Measurements from ENCODE around the gene ELP4.
"Not testable (repeated sequence)": the region's sequence is repeated elsewhere in the genome, so short reads cannot be mapped to it uniquely, and the experiment has no call there.

The ELP4 gene

DNA sequence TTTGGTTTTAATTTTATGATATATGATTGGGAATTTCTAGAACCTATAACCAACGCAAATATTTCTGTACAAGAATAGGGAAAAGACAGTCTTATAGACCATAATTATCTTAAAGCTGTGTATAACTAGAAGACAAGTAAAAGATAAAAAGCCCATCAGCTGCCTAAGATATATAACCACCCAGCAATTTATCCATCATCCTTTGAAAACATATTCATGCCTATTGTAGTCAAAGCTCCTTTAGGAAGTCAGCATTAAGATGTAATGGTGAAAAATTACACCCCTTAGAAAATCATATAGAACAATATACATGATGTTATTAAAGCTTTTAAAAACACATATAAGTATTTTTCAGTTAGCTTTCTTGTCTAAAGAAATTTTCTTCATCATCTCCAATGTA is 46.4 kb downstream of the ELP4 start:
- no peak for DNase-seq

DNA sequence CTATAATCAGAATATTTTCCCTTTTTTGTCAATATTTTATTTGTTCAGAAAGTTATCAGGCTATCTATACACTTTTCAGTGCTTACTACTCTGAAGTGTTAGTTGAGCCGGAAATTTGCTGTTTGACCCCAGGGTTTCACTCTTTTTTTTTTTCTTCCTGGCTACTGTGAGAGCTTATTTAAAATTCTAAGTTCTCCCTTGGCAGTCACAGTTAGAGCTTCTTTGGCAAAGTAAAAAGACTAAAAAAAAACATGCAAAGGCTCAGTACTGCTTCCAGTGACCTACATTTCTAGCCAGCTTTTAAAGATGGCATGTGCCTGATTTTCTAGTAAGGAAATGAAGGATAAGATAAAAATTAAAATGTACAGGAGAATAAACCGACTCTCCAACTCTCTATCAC is 48.4 kb downstream of the ELP4 start:
- DNase-seq: no peak

DNA sequence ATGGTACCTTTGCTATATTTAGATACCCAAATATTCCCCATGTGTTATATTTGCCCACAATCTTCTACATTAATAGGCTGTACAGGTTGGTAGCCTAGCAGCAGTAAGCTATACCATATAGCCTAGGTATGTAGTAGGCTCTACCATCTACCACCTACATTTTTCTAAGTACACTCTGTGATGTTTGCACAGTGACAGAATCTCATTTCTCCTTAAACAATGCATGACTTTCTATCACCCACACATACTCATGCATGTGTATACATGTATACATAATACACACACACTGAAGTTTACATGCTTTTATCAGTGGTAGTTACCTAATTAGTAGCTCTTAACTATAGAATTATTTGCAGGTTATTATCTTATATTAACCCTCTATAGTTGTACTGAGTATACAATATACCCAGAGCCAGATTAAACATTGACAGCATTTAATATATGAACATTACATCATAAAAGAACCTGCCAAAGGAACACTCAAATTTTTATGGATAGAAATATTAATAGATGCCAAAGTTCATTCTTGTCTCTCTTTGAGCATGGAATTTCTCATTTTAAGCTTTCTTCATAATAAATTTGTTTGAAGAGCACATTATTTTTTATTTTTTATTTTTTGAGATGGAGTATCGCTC is 51.4 kb downstream of the ELP4 start:
- DNase-seq: no peak

DNA sequence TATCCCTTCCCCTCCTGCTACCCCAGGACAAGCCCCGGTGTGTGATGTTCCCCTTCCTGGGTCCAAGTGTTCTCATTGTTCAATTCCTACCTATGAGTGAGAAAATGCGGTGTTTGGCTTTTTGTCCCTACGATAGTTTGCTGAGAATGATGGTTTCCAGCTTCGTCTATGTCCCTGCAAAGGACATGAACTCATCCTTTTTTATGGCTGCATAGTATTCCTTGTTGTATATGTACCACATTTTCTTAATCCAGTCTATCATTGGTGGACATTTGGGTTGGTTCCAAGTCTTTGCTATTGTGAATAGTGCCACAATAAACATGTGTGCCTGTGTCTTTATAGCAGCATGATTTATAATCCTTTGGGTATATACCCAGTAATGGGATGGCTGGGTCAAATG is 55.0 kb downstream of the ELP4 start:
- not testable (repeated sequence) for DNase-seq

GRCh38 chr11:31574133-31574532 is 64.6 kb downstream of the ELP4 start:
- not testable (repeated sequence) for DNase-seq

- DNase-seq: not testable (repeated sequence)
These were observed 66.2 kb downstream of the ELP4 start for GRCh38 chr11:31575764-31576163.

- not testable (repeated sequence) for DNase-seq
These were observed 69.8 kb downstream of the ELP4 start for GRCh38 chr11:31579412-31579811.

GRCh38 chr11:31582697-31583096 is 73.1 kb downstream of the ELP4 start:
- no peak for DNase-seq

DNA sequence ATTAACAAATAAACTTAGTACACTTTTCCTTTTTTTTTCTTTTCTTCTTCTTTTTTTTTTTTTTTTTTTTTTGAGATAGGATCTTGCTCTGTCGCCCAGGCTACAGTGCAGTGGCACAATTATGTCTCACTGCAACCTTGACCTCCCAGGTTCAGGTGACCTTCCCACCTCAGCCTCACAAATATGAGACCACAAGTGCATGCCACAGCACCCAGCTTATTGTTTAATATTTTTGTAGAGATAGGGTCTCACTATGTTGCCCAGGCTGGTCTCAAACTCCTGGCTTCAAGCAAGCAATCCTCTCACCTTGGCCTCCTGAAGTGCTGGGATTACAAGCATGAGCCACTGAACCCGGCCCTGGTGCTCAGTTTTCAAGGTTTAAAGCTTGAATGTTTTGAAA is 88.9 kb downstream of the ELP4 start:
- DNase-seq: no peak

GRCh38 chr11:31601635-31602282 is 92.2 kb downstream of the ELP4 start:
- DNase-seq: no peak

- no peak for DNase-seq
These were observed 97.3 kb downstream of the ELP4 start for GRCh38 chr11:31606893-31607292.

- no peak for DNase-seq
These were observed 98.3 kb downstream of the ELP4 start for GRCh38 chr11:31607914-31608313.

DNA sequence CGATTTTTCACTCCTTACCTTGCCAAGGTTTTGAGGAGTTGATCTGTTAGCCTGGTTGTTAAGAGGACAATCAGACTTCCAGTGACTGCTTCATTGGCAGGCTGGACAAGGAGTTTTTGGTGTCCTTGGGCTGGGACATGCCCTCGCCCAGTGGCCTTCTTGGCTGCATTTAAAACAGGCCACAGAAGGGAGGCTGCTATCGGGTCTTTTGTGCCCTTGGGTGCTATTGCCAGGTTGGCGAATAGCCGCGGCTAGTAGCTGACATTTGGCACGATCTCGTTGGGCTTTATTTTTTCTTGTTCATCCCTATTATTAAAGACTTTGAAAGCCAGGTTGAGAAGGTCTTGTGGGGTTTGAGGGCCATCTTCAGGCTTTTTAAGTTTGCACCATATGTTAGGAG is 99.4 kb downstream of the ELP4 start:
- no peak for DNase-seq

GRCh38 chr11:31610544-31610943 is 101.0 kb downstream of the ELP4 start:
- no peak for DNase-seq

DNA sequence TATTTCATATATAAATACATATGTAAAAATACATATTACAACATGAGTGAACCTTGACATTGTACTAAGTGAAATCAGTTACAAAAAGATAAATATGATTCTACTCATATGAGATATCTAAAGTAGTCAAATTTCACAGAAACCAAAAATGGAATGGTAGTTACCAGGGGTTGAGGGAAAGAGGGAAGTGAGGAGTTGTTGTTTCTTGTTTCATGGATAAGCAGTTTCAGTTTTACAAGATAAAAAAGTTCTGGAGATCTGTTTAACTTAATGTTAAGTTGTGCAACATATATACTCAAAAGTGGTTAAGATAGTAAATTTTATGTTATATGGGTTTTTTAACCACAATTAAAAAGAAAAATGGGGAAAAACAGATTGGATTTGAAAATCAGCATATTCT is 107.7 kb downstream of the ELP4 start:
- no peak for DNase-seq

DNA sequence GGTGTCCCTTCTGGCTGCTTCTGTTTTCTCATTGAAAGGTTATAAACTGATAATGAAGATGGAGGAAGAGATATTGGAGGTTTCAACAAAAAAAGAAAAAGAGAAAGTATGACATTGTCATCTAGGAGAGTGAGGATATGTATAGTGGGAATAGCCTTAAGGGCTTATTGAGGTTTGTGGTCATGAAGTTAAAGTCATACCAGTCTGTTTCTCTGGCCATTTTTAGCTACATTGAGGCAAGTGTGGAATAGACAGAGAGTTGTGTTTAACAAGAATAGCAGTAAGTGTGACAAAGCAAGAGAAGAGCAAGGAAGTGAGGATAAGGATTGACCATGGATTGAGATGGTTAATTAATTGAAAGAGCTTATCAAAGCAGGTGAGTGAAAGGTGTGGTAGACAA is 110.4 kb downstream of the ELP4 start:
- no peak for DNase-seq

DNA sequence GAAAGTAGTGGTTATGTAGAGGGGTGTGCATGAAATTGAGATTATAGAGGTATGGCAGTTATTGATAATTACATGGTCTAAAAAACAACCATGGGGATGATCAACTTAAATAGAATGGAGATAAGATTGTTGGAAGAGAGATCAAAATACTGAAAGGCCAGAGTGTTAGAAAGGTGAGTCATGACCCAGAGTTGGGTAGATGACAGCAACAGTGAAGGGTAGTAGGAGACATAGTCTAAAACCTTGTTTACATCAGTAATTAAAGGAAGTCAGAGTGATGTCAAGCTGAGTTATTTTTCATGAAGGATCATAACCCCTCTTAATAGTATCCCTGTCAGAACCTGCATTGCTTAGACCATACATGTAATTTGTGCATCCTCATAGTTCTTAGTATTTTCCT is 110.9 kb downstream of the ELP4 start:
- no peak for DNase-seq

- DNase-seq: no peak
These were observed 116.3 kb downstream of the ELP4 start for GRCh38 chr11:31625868-31626267.

DNA sequence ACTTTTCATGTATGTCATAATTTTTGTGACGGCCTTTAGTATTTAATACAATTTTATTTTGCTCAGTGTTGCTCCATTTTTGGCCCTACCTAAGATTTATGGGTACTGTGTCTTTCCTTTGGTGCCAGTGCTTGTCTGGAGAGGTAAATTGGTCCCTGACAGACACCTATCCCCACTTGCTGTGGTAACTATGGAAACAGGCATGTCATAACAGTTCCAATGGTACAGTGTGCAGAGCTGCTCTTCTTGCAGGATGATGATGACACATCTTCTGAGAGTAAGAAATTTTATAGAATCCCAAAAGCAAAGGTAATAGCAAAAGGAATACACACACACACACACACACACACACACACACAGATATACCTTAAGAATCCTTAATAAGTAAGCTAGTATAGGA is 118.5 kb downstream of the ELP4 start:
- DNase-seq: no peak

DNA sequence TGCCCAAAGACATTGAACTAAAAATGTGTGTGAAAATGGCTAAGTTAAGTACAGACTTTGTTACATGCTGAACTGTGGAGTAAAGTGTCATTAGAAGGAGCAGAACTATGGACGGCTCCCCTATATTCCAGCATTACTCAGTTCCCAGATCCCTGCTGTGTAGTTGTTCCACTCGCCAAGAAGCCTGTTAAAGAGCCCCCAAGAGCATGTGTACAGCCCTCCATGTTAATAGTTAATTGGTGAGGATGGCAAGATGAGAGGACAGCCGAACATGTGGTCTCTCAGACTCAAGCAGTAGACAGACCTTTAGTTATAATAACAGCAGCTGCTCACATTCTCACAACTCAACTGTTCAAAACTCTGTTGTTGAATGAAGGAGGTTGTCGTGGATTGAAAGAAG is 127.4 kb downstream of the ELP4 start:
- DNase-seq: no peak

GRCh38 chr11:31640611-31641010 is 131.0 kb downstream of the ELP4 start:
- DNase-seq: no peak

- DNase-seq: no peak
These were observed 132.0 kb downstream of the ELP4 start for GRCh38 chr11:31641477-31642062.

DNA sequence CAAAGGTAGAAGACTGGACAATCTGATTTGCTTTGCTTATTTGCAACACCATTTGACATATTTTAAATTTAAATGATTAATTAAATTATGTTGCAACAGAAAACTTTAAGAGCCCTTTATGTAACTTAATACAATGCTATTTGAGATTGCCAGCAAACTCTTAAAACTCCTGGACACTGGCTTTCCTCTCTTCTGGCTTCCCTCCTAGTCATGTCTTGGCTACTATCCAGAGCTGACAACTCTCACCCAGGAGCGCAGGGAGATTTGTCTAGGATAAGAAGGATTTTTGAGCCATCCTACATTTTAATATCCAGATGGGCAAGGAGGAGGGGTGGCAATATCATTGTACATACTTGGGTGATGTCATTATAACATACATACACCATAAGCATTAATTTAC is 134.3 kb downstream of the ELP4 start:
- DNase-seq: no peak

- DNase-seq: no peak
These were observed 136.2 kb downstream of the ELP4 start for GRCh38 chr11:31645747-31646146.

DNA sequence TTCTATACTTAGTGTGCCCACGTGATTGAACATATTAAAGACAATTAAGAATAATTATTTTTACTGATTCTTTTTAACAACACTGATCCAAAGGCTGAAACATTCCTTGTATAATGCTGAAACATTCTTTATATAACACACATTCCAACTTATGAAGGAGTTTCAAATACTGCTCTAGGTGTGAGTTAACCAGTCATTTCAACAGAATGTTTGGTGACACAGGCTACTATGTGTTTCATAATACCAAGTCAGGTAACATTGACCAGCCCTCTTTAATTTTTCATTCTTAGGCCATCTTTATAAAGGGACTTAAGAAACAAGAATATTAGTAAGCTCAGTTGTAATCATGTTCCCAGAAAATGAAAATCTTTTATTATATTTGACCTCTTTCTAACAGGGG is 136.6 kb downstream of the ELP4 start:
- no peak for DNase-seq

Measured in AML-193 (cell line).